Liver (tissue), 9 donors: Measurements from ENCODE around the gene CA14. TPM values are rescaled to one million over a fixed set of nuclear protein-coding genes. Genes with fewer than 3 reads are reported as not detected.

Experiments used
- DNase-seq: peaks from one replicate; pipeline ENCODE4 v3.0.0-alpha.2; 2017; ENCODE audit warnings: low spot score
- H3K27ac ChIP-seq, 2 donors: one replicate each; pipeline ENCODE4 v1.7.0; 2013; ENCODE audit warnings: inconsistent platforms in 2 of 2, low read length in 2 of 2, control low read depth in 1 of 2, low read depth in 1 of 2, mild to moderate bottlenecking in 1 of 2
- H3K27me3 ChIP-seq, 4 donors: one replicate each; pipeline versions ENCODE4 v1.6.1 to v1.7.0; 2013; ENCODE audit warnings: low read length in 3 of 4, inconsistent platforms in 1 of 4, mild to moderate bottlenecking in 1 of 4, moderate library complexity in 1 of 4; ENCODE audit not compliant: control insufficient read depth in 4 of 4, insufficient read depth in 4 of 4
- H3K36me3 ChIP-seq, 4 donors: one replicate each; pipeline versions ENCODE4 v1.6.1 to v1.7.0; 2013; ENCODE audit warnings: low read length in 3 of 4, mild to moderate bottlenecking in 3 of 4, low read depth in 1 of 4, moderate library complexity in 1 of 4; ENCODE audit not compliant: control insufficient read depth in 4 of 4, insufficient read depth in 3 of 4
- H3K4me1 ChIP-seq, 4 donors: one replicate each; pipeline versions ENCODE4 v1.6.1 to v1.7.0; 2013; ENCODE audit warnings: low read length in 3 of 4, mild to moderate bottlenecking in 3 of 4, moderate library complexity in 1 of 4; ENCODE audit not compliant: control insufficient read depth in 4 of 4, insufficient read depth in 4 of 4
- H3K4me3 ChIP-seq, 3 donors: one replicate each; pipeline versions ENCODE4 v1.6.1 to v1.7.0; 2013; ENCODE audit warnings: low read length in 3 of 3, control low read depth in 1 of 3, low read depth in 1 of 3, mild to moderate bottlenecking in 1 of 3
- H3K9ac ChIP-seq, 2 donors: one replicate each; pipeline ENCODE4 v1.7.0; 2013; ENCODE audit warnings: low read length in 2 of 2, mild to moderate bottlenecking in 2 of 2, moderate library complexity in 2 of 2, control low read depth in 1 of 2, low read depth in 1 of 2
- H3K9me3 ChIP-seq, 4 donors: one replicate each; pipeline versions ENCODE4 v1.6.1 to v1.7.0; 2013; ENCODE audit warnings: low read length in 3 of 4; ENCODE audit not compliant: control insufficient read depth in 4 of 4
- EGR1 ChIP-seq, 2 donors: IDR thresholded peaks; 2 replicates each; pipeline ENCODE4 v1.6.1; 2016 to 2018; ENCODE audit warnings: antibody characterized with exemption in 2 of 2, low read depth in 2 of 2
- FOXA1 ChIP-seq: IDR thresholded peaks from 2 replicates; pipeline ENCODE4 v1.6.1; 2016; ENCODE audit warnings: antibody characterized with exemption
- FOXA2 ChIP-seq: IDR thresholded peaks from 2 replicates; pipeline ENCODE4 v1.6.1; 2016; ENCODE audit warnings: antibody characterized with exemption
- GABPA ChIP-seq, 2 donors: IDR thresholded peaks in 1 of 2; conservative IDR thresholded peaks in 1 of 2; 2 replicates each; pipeline ENCODE4 v1.6.1; 2016; ENCODE audit warnings: antibody characterized with exemption in 2 of 2, mild to moderate bottlenecking in 1 of 2, moderate library complexity in 1 of 2
- HNF4A ChIP-seq, 2 donors: conservative IDR thresholded peaks; 2 replicates each; pipeline ENCODE4 v1.6.1; 2016; ENCODE audit warnings: antibody characterized with exemption in 2 of 2, mild to moderate bottlenecking in 2 of 2
- HNF4G ChIP-seq: IDR thresholded peaks from 2 replicates; pipeline ENCODE4 v1.6.1; 2016; ENCODE audit warnings: antibody characterized with exemption
- JUND ChIP-seq, 2 donors: IDR thresholded peaks; 2 replicates each; pipeline ENCODE4 v1.6.1; 2016; ENCODE audit warnings: antibody characterized with exemption in 2 of 2
- NR2F2 ChIP-seq: IDR thresholded peaks from 2 replicates; pipeline ENCODE4 v1.6.1; 2016; ENCODE audit warnings: antibody characterized with exemption
- RAD21 ChIP-seq, 2 donors: IDR thresholded peaks; 2 replicates each; pipeline ENCODE4 v1.6.1; 2016; ENCODE audit warnings: antibody characterized with exemption in 2 of 2, mild to moderate bottlenecking in 2 of 2
- REST ChIP-seq: IDR thresholded peaks from 2 replicates; pipeline ENCODE4 v1.6.1; 2016; ENCODE audit warnings: antibody characterized with exemption, mild to moderate bottlenecking
- RXRA ChIP-seq, 2 donors: IDR thresholded peaks; 2 replicates each; pipeline ENCODE4 v1.6.1; 2017 to 2018; ENCODE audit warnings: antibody characterized with exemption in 2 of 2, mild to moderate bottlenecking in 1 of 2
- SP1 ChIP-seq: IDR thresholded peaks from 2 replicates; pipeline ENCODE4 v1.6.1; 2018; ENCODE audit warnings: antibody characterized with exemption, mild to moderate bottlenecking
- TAF1 ChIP-seq: conservative IDR thresholded peaks from 2 replicates; pipeline ENCODE4 v1.6.1; 2016; ENCODE audit warnings: antibody characterized with exemption, mild to moderate bottlenecking
- YY1 ChIP-seq: IDR thresholded peaks from 2 replicates; pipeline ENCODE4 v1.6.1; 2016; ENCODE audit warnings: antibody characterized with exemption, mild to moderate bottlenecking
- ZBTB33 ChIP-seq: IDR thresholded peaks from 2 replicates; pipeline ENCODE4 v1.6.1; 2016; ENCODE audit warnings: antibody characterized with exemption
- WGBS: extraction: QIAGEN DNeasy Blood & Tissue Kit; methylation state at CpG from one replicate; pipeline ENCODE4 v1.1.7; 2013; 5-methylcytosine and 5-hydroxymethylcytosine counted together
- polyA plus RNA-seq, 2 donors: library from polyadenylated mRNA; stranded (reverse) in 1 of 2; unstranded in 1 of 2; fragments of 200-250 nt in 1 of 2; fragments of >200 nt in 1 of 2; fragmentation: Nextera tagmentation in 1 of 2; extraction: Ambion mirVana in 1 of 2; gene quantifications; one replicate each; pipeline versions ENCODE4 v1.2.1 to v1.2.3, GENCODE V29; 2013 to 2015
- total RNA-seq, 2 donors: library from RNA; depleted of rRNA; stranded (reverse); fragments of >200 nt; gene quantifications; one replicate each; pipeline ENCODE4 v1.2.3, GENCODE V29; 2014
- TF ChIP-seq, protein P1 (sequence below): IDR thresholded peaks from 2 replicates; pipeline ENCODE4 v1.6.1; 2016; ENCODE audit warnings: antibody characterized with exemption
- TF ChIP-seq, protein P2 (sequence below): fragments of 150-350 bp; IDR thresholded peaks from 2 replicates; pipeline ENCODE4 v1.5.1; 2017; ENCODE audit warnings: improper control_type of control experiment, low read depth, low read length; ENCODE audit not compliant: missing input control
- TF ChIP-seq, protein P3 (sequence below): IDR thresholded peaks from 2 replicates; pipeline ENCODE4 v1.6.1; 2016; ENCODE audit warnings: antibody characterized with exemption
- donor health status: healthy.
- donor health status: healthy.
- donor health status: healthy.
- donor health status: healthy.
- donor health status: healthy.

Gene CA14
- total and polyA plus RNA-seq, 4 donors: 0.22 to 2.7 (median 1.2) TPM

- Histone ChIP-seq H3K4me3 (no peak overlapping the region), H3K4me1 (peaks cover 0 to 16% (median 12%) of the 10 kb centered on the region in 4 donors), H3K27ac (no peak overlapping the region), H3K36me3 (no peaks in the 10 kb centered on the region), H3K27me3 (no peaks in the 10 kb centered on the region), H3K9ac (no peak overlapping the region), H3K9me3 (no peaks in the 10 kb centered on the region)
- TF ChIP-seq YY1: no peak
- TF ChIP-seq, protein P1, sequence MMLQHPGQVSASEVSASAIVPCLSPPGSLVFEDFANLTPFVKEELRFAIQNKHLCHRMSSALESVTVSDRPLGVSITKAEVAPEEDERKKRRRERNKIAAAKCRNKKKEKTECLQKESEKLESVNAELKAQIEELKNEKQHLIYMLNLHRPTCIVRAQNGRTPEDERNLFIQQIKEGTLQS: no peak
- no peak for DNase-seq
- 80% methylated on average over 1 of the region's 1 CpG for WGBS
Observed at GRCh38 chr1:150273311-150273710, 15.7 kb downstream of the CA14 start.

DNA sequence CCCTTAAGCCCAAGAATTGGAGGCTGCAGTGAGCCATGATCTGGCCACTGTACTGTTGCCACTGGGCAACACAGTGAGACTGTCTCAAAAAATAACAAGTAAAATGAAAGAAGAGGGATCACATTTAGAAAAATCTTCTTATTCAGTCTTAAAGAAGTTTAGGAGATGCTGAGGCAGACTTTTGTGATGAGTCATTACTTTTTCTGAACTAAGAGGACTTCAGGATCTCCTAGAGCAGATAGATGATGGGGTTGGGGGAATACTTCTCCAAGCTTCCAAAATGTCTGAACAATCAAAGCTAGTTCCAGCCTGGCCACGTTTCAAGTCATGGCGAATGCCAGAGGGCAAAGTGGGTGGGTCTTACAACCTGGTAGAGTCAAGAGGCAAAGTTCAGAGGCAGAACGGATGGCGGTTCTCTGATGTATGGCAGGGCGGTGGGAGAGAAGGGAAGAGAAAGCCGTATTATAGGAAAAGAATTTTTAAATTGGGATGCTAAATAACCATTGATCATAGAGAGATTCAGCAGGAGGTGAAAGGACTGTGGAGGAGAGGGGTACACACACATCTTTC, 22.6 kb downstream of the CA14 start:
- DNase-seq: no peak
- H3K9me3 ChIP-seq: no peaks in the 10 kb centered on the region
- no peaks in the 10 kb centered on the region for H3K27me3 ChIP-seq
- TF ChIP-seq REST (peak; percentile 69), HNF4G (peak; percentile 65), GABPA (IDR thresholded peaks at IDR 0.05 in 1 of 2, conservative IDR thresholded peaks at IDR 0.05 in 1 of 2) (peak in 1 of 2 donors; percentile 38), TAF1 (peak; percentile 51), YY1 (peak; percentile 95), FOXA2 (no peak), JUND (IDR thresholded peaks at IDR 0.05) (peak; percentile 32 to 43), HNF4A (conservative IDR thresholded peaks at IDR 0.05) (peak; percentile 89 to 91), RXRA (IDR thresholded peaks at IDR 0.05) (peak; percentile 72 to 73), RAD21 (IDR thresholded peaks at IDR 0.05) (peak; percentile 20 to 54), SP1 (peak; percentile 85), ZBTB33 (no peak), NR2F2 (no peak), EGR1 (IDR thresholded peaks at IDR 0.05; ENCODE audit: low read depth in 2 of 2) (peak in 1 of 2 donors; percentile 15), FOXA1 (peak; percentile 14)
- TF ChIP-seq, protein P1: no peak
- TF ChIP-seq, protein P2, sequence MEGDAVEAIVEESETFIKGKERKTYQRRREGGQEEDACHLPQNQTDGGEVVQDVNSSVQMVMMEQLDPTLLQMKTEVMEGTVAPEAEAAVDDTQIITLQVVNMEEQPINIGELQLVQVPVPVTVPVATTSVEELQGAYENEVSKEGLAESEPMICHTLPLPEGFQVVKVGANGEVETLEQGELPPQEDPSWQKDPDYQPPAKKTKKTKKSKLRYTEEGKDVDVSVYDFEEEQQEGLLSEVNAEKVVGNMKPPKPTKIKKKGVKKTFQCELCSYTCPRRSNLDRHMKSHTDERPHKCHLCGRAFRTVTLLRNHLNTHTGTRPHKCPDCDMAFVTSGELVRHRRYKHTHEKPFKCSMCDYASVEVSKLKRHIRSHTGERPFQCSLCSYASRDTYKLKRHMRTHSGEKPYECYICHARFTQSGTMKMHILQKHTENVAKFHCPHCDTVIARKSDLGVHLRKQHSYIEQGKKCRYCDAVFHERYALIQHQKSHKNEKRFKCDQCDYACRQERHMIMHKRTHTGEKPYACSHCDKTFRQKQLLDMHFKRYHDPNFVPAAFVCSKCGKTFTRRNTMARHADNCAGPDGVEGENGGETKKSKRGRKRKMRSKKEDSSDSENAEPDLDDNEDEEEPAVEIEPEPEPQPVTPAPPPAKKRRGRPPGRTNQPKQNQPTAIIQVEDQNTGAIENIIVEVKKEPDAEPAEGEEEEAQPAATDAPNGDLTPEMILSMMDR: peak; percentile 25
- TF ChIP-seq, protein P3, sequence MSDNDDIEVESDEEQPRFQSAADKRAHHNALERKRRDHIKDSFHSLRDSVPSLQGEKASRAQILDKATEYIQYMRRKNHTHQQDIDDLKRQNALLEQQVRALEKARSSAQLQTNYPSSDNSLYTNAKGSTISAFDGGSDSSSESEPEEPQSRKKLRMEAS: peak; percentile 47
- peak overlapping the region in 2 of 3 donors; percentile 27 to 43 for H3K4me3 ChIP-seq
- peaks cover 0 to 2% (median under 1%) of the 10 kb centered on the region in 4 donors for H3K36me3 ChIP-seq
- peaks cover 7 to 60% (median 54%) of the 10 kb centered on the region in 4 donors for H3K4me1 ChIP-seq
- WGBS: 37% methylated on average over 6 of the region's 6 CpGs
- H3K9ac ChIP-seq: peak overlapping the region; percentile 26 to 79
- peak overlapping the region in 1 of 2 donors; percentile 79 for H3K27ac ChIP-seq
